ENCODE data around the gene LTBP2. TPM values are rescaled to one million over a fixed set of nuclear protein-coding genes. Genes with fewer than 3 reads are reported as not detected.

LTBP2 gene
- total and polyA plus RNA-seq, 2 experiments from 2014 or later: 2.0 to 5.4 TPM

DNA sequence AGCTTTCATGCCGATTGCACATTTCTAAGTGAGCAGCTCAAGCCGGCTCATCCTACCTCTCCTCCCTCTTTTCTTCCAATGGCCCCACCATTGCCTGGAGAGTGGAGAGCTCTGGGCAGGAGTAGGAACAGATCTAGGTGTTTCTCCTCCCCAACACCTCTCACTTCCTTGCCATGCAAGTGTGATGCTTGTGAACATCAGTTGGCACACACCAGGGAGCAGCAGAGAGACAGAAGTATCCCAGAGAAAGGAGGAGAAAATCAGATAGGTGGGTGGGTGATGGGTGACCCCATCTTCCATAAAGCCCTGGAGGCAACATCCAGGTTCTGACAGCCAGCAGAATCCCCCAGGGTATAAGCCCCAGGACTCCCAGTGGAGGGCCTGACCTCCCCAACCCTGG lies 146.7 kb downstream of the LTBP2 start:
- Histone ChIP-seq H3K27ac (no peak overlapping the region), H3K4me1 (ENCODE audit: low read depth) (peaks cover 12% of the 10 kb centered on the region), H3K36me3 (no peaks in the 10 kb centered on the region), H3K4me3 (no peak overlapping the region), H3K27me3 (no peaks in the 10 kb centered on the region), H3K9me3 (ENCODE audit: low read depth) (no peaks in the 10 kb centered on the region)
- no peak for DNase-seq (ENCODE audit: low read depth in 1 of 2, low spot score in 1 of 2)
- no peak for TF ChIP-seq CTCF (IDR thresholded peaks at IDR 0.05; ENCODE audit: low read depth, low read length)

GRCh38 chr14:74464785-74465184 lies 147.3 kb downstream of the LTBP2 start:
- no peaks in the 10 kb centered on the region for H3K9me3 ChIP-seq (ENCODE audit: low read depth)
- H3K27me3 ChIP-seq: no peaks in the 10 kb centered on the region
- no peak for TF ChIP-seq CTCF (IDR thresholded peaks at IDR 0.05; ENCODE audit: low read depth, low read length)
- H3K36me3 ChIP-seq: no peaks in the 10 kb centered on the region
- H3K4me3 ChIP-seq: no peak overlapping the region
- no peak for DNase-seq (ENCODE audit: low read depth in 1 of 2, low spot score in 1 of 2)
- H3K27ac ChIP-seq: no peak overlapping the region
- H3K4me1 ChIP-seq (ENCODE audit: low read depth): peaks cover 12% of the 10 kb centered on the region

- Histone ChIP-seq H3K4me3 (no peak overlapping the region), H3K9me3 (ENCODE audit: low read depth) (no peaks in the 10 kb centered on the region), H3K36me3 (no peaks in the 10 kb centered on the region), H3K4me1 (ENCODE audit: low read depth) (peaks cover 12% of the 10 kb centered on the region), H3K27me3 (no peaks in the 10 kb centered on the region), H3K27ac (no peak overlapping the region)
- no peak for TF ChIP-seq CTCF (IDR thresholded peaks at IDR 0.05; ENCODE audit: low read depth, low read length)
- no peak for DNase-seq (ENCODE audit: low read depth in 1 of 2, low spot score in 1 of 2)
These were observed 148.3 kb downstream of the LTBP2 start for GRCh38 chr14:74463697-74464096.

DNA sequence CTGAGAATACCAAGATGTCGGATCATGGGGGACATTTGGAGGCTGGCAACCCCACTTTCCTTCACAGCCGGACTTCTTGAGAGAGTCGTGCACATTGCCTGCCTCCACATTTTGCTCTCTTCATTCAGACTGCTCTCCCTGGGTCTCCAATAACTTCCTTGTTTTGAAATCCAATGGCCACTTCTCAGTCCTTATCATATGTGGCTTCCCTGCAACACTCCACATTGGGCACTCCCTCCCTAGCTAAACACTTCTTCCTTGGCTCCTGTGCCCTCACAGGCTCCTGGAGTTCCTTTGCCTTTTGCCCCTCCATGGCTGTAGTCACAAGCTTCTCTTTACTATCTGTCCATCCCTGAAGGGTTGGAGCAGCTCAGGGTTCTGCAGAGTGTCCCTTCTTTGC lies 149.0 kb downstream of the LTBP2 start:
- no peak for DNase-seq (ENCODE audit: low read depth in 1 of 2, low spot score in 1 of 2)
- Histone ChIP-seq H3K9me3 (ENCODE audit: low read depth) (no peaks in the 10 kb centered on the region), H3K36me3 (no peaks in the 10 kb centered on the region), H3K27ac (no peak overlapping the region), H3K4me3 (no peak overlapping the region), H3K27me3 (no peaks in the 10 kb centered on the region), H3K4me1 (ENCODE audit: low read depth) (peaks cover 12% of the 10 kb centered on the region)
- no peak for TF ChIP-seq CTCF (IDR thresholded peaks at IDR 0.05; ENCODE audit: low read depth, low read length)

- Histone ChIP-seq H3K27me3 (no peaks in the 10 kb centered on the region), H3K36me3 (no peaks in the 10 kb centered on the region), H3K9me3 (ENCODE audit: low read depth) (no peaks in the 10 kb centered on the region), H3K4me3 (no peak overlapping the region), H3K27ac (no peak overlapping the region), H3K4me1 (ENCODE audit: low read depth) (peaks cover 6% of the 10 kb centered on the region)
- no peak for DNase-seq (ENCODE audit: low read depth in 1 of 2, low spot score in 1 of 2)
- TF ChIP-seq CTCF (IDR thresholded peaks at IDR 0.05; ENCODE audit: low read depth, low read length): no peak
These were observed 152.1 kb downstream of the LTBP2 start for GRCh38 chr14:74459976-74460375.
